Keratinocyte (primary cell): ENCODE results near the gene RBMS3. TPM values are rescaled to one million over a fixed set of nuclear protein-coding genes. Genes with fewer than 3 reads are reported as not detected.

Source experiments
- DNase-seq: peaks from one replicate; pipeline ENCODE4 v3.0.0-alpha.2; 2011; ENCODE audit warnings: low read depth, missing footprints, low spot score
- FAIRE-seq: peaks from 2 replicates; lab custom pipeline; 2011; peaks lifted over from hg19 to GRCh38; lab: Jason Lieb, UNC
- H2AFZ ChIP-seq: 2 replicates; pipeline ENCODE4 v1.6.0; 2012; ENCODE audit warnings: low read length, control low read depth, inconsistent platforms; ENCODE audit not compliant: control insufficient read depth
- H3K27ac ChIP-seq: 2 replicates; pipeline ENCODE4 v1.5.1; 2011; ENCODE audit warnings: low read length; ENCODE audit not compliant: control insufficient read depth, insufficient read depth
- H3K27me3 ChIP-seq: 3 replicates; pipeline ENCODE4 v1.6.0; 2011; ENCODE audit warnings: low read length; ENCODE audit not compliant: control insufficient read depth, insufficient read depth; ENCODE audit errors: extremely low read depth
- H3K36me3 ChIP-seq, 2 experiments: 2 replicates in 1 of 2; 3 replicates in 1 of 2; pipeline ENCODE4 v1.5.1; 2011; ENCODE audit warnings: low read length in 2 of 2, mild to moderate bottlenecking in 1 of 2; ENCODE audit not compliant: control insufficient read depth in 2 of 2, insufficient read depth in 2 of 2; ENCODE audit errors: extremely low read depth in 1 of 2
- H3K4me1 ChIP-seq: 3 replicates; pipeline ENCODE4 v1.5.1; 2011; ENCODE audit warnings: low read length; ENCODE audit not compliant: control insufficient read depth, insufficient read depth; ENCODE audit errors: extremely low read depth
- H3K4me2 ChIP-seq: 3 replicates; pipeline ENCODE4 v1.6.0; 2011; ENCODE audit warnings: low read depth, low read length; ENCODE audit not compliant: control insufficient read depth, insufficient read depth; ENCODE audit errors: extremely low read depth
- H3K4me3 ChIP-seq, 3 experiments: fragments of 200-600 bp in 1 of 3; sonication (generic) in 1 of 3; 2 replicates in 2 of 3; 3 replicates in 1 of 3; pipeline ENCODE4 v1.5.1; 2011 to 2016; ENCODE audit warnings: low read length in 3 of 3, mild to moderate bottlenecking in 3 of 3, control low read depth in 2 of 3, inconsistent platforms in 1 of 3, low read depth in 1 of 3, mixed read lengths in 1 of 3, mixed run types in 1 of 3, moderate library complexity in 1 of 3; ENCODE audit not compliant: control insufficient read depth in 2 of 3, insufficient read depth in 2 of 3; ENCODE audit errors: extremely low read depth in 1 of 3
- H3K79me2 ChIP-seq: 2 replicates; pipeline ENCODE4 v1.6.0; 2012; ENCODE audit warnings: low read length; ENCODE audit not compliant: control insufficient read depth, insufficient read depth
- H3K9ac ChIP-seq: 3 replicates; pipeline ENCODE4 v1.6.0; 2011; ENCODE audit warnings: low read length; ENCODE audit not compliant: control insufficient read depth, insufficient read depth; ENCODE audit errors: extremely low read depth
- H3K9me1 ChIP-seq: 3 replicates; pipeline ENCODE4 v1.6.0; 2011; ENCODE audit warnings: low read length; ENCODE audit not compliant: control insufficient read depth, insufficient read depth; ENCODE audit errors: extremely low read depth
- H3K9me3 ChIP-seq: 2 replicates; pipeline ENCODE4 v1.5.1; 2012; ENCODE audit warnings: low read depth, low read length; ENCODE audit not compliant: control insufficient read depth
- H4K20me1 ChIP-seq: 3 replicates; pipeline ENCODE4 v1.6.0; 2011; ENCODE audit warnings: low read length; ENCODE audit not compliant: control insufficient read depth, insufficient read depth; ENCODE audit errors: extremely low read depth
- EZH2 ChIP-seq: IDR thresholded peaks from one replicate; pipeline ENCODE4 v1.6.1; 2012; ENCODE audit warnings: inconsistent platforms, mild to moderate bottlenecking, low read length, moderate library complexity
- dilution Hi-C: fragments of 300-500 bp; cut with MboI; formaldehyde crosslinking; loops from one replicate; pipeline ENCODE4 v1.7.0; 2020; ENCODE audit warnings: low sequenced_read_pairs; ENCODE audit not compliant: extremely low pct_ligation_motif_present
- polyA plus RNA-seq, 5 experiments: library from polyadenylated mRNA; depleted of rRNA in 3 of 5; stranded (reverse) in 3 of 5; stranded (forward) in 1 of 5; unstranded in 1 of 5; fragments of >200 nt; gene quantifications; 1 replicate in 1 of 5; 2 replicates in 3 of 5; 3 replicates in 1 of 5; pipeline versions ENCODE4 v1.2.1 to v1.2.3, GENCODE V29; 2011 to 2012; ENCODE audit warnings: missing spikeins in 2 of 5, low read depth in 1 of 5, low replicate concordance in 1 of 5
- TF ChIP-seq, protein P1 (sequence below), 3 experiments: IDR thresholded peaks in 1 of 3; conservative IDR thresholded peaks in 1 of 3; optimal IDR thresholded peaks in 1 of 3; 2 replicates in 2 of 3; 3 replicates in 1 of 3; pipeline versions ENCODE3 to v1.5.1; 2011; ENCODE audit warnings: low read length in 3 of 3, mild to moderate bottlenecking in 3 of 3, moderate library complexity in 2 of 3, control low read depth in 1 of 3, inconsistent platforms in 1 of 3; ENCODE audit not compliant: insufficient read depth in 2 of 3; ENCODE audit errors: extremely low read depth in 1 of 3

The RBMS3 gene
- polyA plus RNA-seq, 1 donor (not counting 4 experiments of a cell fraction or from before 2014, with no cell fraction given) = 2.3 TPM

- Histone ChIP-seq H3K4me1 (peaks cover 4% of the 10 kb centered on the region), H3K9ac (no peak overlapping the region), H3K27ac (no peak overlapping the region), H3K4me3 (no peak overlapping the region), H4K20me1 (no peaks in the 10 kb centered on the region), H3K36me3 (no peaks in the 10 kb centered on the region), H2AFZ (no peak overlapping the region), H3K9me3 (no peaks in the 10 kb centered on the region), H3K27me3 (no peaks in the 10 kb centered on the region), H3K9me1 (no peaks in the 10 kb centered on the region), H3K4me2 (no peak overlapping the region), H3K79me2 (no peaks in the 10 kb centered on the region)
- no peak for TF ChIP-seq EZH2
- TF ChIP-seq, protein P1, sequence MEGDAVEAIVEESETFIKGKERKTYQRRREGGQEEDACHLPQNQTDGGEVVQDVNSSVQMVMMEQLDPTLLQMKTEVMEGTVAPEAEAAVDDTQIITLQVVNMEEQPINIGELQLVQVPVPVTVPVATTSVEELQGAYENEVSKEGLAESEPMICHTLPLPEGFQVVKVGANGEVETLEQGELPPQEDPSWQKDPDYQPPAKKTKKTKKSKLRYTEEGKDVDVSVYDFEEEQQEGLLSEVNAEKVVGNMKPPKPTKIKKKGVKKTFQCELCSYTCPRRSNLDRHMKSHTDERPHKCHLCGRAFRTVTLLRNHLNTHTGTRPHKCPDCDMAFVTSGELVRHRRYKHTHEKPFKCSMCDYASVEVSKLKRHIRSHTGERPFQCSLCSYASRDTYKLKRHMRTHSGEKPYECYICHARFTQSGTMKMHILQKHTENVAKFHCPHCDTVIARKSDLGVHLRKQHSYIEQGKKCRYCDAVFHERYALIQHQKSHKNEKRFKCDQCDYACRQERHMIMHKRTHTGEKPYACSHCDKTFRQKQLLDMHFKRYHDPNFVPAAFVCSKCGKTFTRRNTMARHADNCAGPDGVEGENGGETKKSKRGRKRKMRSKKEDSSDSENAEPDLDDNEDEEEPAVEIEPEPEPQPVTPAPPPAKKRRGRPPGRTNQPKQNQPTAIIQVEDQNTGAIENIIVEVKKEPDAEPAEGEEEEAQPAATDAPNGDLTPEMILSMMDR (optimal IDR thresholded peaks at IDR 0.05 in 1 of 3, IDR thresholded peaks at IDR 0.05 in 1 of 3, conservative IDR thresholded peaks at IDR 0.05 in 1 of 3; ENCODE audit: extremely low read depth in 1 of 3, insufficient read depth in 2 of 3, low read length in 3 of 3) = no peak
- dilution Hi-C loops = no loop called here
- DNase-seq (no peak), FAIRE-seq (no peak)
These were observed 696.5 kb downstream of the RBMS3 start for GRCh38 chr3:29977360-29977759.

- H3K4me2 ChIP-seq = no peak overlapping the region
- peaks cover 4% of the 10 kb centered on the region for H3K4me1 ChIP-seq
- no peak for TF ChIP-seq EZH2
- TF ChIP-seq, protein P1 (optimal IDR thresholded peaks at IDR 0.05 in 1 of 3, IDR thresholded peaks at IDR 0.05 in 1 of 3, conservative IDR thresholded peaks at IDR 0.05 in 1 of 3; ENCODE audit: extremely low read depth in 1 of 3, insufficient read depth in 2 of 3, low read length in 3 of 3) = no peak
- H3K27me3 ChIP-seq = no peaks in the 10 kb centered on the region
- no peaks in the 10 kb centered on the region for H3K9me3 ChIP-seq
- H3K9me1 ChIP-seq = no peaks in the 10 kb centered on the region
- DNase-seq = no peak
- no peaks in the 10 kb centered on the region for H3K36me3 ChIP-seq
- H2AFZ ChIP-seq = no peak overlapping the region
- no peaks in the 10 kb centered on the region for H3K79me2 ChIP-seq
- no peak overlapping the region for H3K27ac ChIP-seq
- dilution Hi-C loops = no loop called here
- no peak for FAIRE-seq
- H3K4me3 ChIP-seq = no peak overlapping the region
- no peak overlapping the region for H3K9ac ChIP-seq
- no peaks in the 10 kb centered on the region for H4K20me1 ChIP-seq
These were observed 697.2 kb downstream of the RBMS3 start for GRCh38 chr3:29978036-29978435.
